GM12891 (cell line): Measurements from ENCODE around the gene PPP4R4.

Source experiments
- POLR2A ChIP-seq: IDR thresholded peaks from 2 replicates; pipeline ENCODE4 v1.6.1; 2011; ENCODE audit warnings: low read depth, low read length, control low read depth
- POLR2AphosphoS5 ChIP-seq: IDR thresholded peaks from 2 replicates; pipeline ENCODE4 v1.6.1; 2011; ENCODE audit warnings: low read depth, low read length, control low read depth

- TF ChIP-seq POLR2A = no peak
- TF ChIP-seq POLR2AphosphoS5 = no peak
Observed at GRCh38 chr14:94129758-94130414, 44.2 kb upstream of the PPP4R4 start.
